ENCODE results near the gene CMIP.

The CMIP gene

GRCh38 chr16:81462683-81463082 is 18.1 kb downstream of the CMIP start:
- Histone ChIP-seq H3K27me3 (ENCODE audit: control insufficient read depth, insufficient read depth, low read length) (no peaks in the 10 kb centered on the region), H3K4me1 (ENCODE audit: control insufficient read depth, insufficient read depth, low read length) (no peaks in the 10 kb centered on the region), H3K27ac (ENCODE audit: low read depth, low read length) (no peak overlapping the region), H3K9ac (ENCODE audit: low read length) (no peak overlapping the region), H3K4me3 (ENCODE audit: low read length) (no peak overlapping the region), H3K36me3 (ENCODE audit: control insufficient read depth, insufficient read depth, low read length) (no peaks in the 10 kb centered on the region)

GRCh38 chr16:81463296-81463890 is 18.8 kb downstream of the CMIP start:
- H3K4me3 ChIP-seq (ENCODE audit: low read length) = no peak overlapping the region
- H3K9ac ChIP-seq (ENCODE audit: low read length) = no peak overlapping the region
- no peaks in the 10 kb centered on the region for H3K4me1 ChIP-seq (ENCODE audit: control insufficient read depth, insufficient read depth, low read length)
- no peaks in the 10 kb centered on the region for H3K27me3 ChIP-seq (ENCODE audit: control insufficient read depth, insufficient read depth, low read length)
- no peaks in the 10 kb centered on the region for H3K36me3 ChIP-seq (ENCODE audit: control insufficient read depth, insufficient read depth, low read length)
- H3K27ac ChIP-seq (ENCODE audit: low read depth, low read length) = no peak overlapping the region

- Histone ChIP-seq H3K4me3 (ENCODE audit: low read length) (no peak overlapping the region), H3K36me3 (ENCODE audit: control insufficient read depth, insufficient read depth, low read length) (no peaks in the 10 kb centered on the region), H3K4me1 (ENCODE audit: control insufficient read depth, insufficient read depth, low read length) (no peaks in the 10 kb centered on the region), H3K27ac (ENCODE audit: low read depth, low read length) (no peak overlapping the region), H3K9ac (ENCODE audit: low read length) (no peak overlapping the region), H3K27me3 (ENCODE audit: control insufficient read depth, insufficient read depth, low read length) (no peaks in the 10 kb centered on the region)
These were observed 19.7 kb downstream of the CMIP start for GRCh38 chr16:81464279-81464678.

GRCh38 chr16:81465375-81465943 is 20.9 kb downstream of the CMIP start:
- H3K4me1 ChIP-seq (ENCODE audit: control insufficient read depth, insufficient read depth, low read length) = no peaks in the 10 kb centered on the region
- no peak overlapping the region for H3K27ac ChIP-seq (ENCODE audit: low read depth, low read length)
- H3K27me3 ChIP-seq (ENCODE audit: control insufficient read depth, insufficient read depth, low read length) = no peaks in the 10 kb centered on the region
- no peak overlapping the region for H3K4me3 ChIP-seq (ENCODE audit: low read length)
- H3K9ac ChIP-seq (ENCODE audit: low read length) = no peak overlapping the region
- H3K36me3 ChIP-seq (ENCODE audit: control insufficient read depth, insufficient read depth, low read length) = no peaks in the 10 kb centered on the region

DNA sequence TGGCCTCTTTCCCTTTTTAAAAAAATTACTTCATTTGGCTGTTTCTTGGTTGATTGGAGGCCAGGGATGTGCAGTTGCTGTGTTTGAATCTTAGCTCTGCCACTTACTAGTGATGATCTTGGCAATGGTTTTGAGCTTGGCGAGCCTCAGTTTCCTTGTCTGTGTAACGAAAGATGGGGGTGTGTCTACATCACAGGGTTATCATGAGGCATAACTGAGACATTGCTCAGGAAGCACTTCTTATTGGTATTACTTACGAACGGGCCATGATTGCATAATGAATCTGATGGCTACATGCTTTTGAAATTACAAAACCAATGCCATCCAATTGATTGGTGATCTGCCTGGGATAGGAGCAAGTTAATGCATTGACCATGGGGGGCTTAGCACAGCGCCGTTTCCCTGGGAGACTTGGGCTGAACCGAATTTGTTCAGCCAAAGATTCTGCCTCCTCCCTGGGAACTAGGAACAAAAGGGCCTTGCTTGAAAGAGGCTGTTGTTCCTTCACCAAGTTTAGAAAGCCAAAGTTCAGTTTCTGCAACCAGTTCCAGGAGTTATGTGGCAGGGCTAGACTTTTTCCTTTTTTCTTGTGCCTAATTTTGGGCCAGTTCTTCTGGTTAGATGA is 21.9 kb downstream of the CMIP start:
- H3K36me3 ChIP-seq (ENCODE audit: control insufficient read depth, insufficient read depth, low read length) = peaks cover 5% of the 10 kb centered on the region
- no peaks in the 10 kb centered on the region for H3K27me3 ChIP-seq (ENCODE audit: control insufficient read depth, insufficient read depth, low read length)
- H3K4me3 ChIP-seq (ENCODE audit: low read length) = no peak overlapping the region
- H3K27ac ChIP-seq (ENCODE audit: low read depth, low read length) = no peak overlapping the region
- H3K9ac ChIP-seq (ENCODE audit: low read length) = no peak overlapping the region
- no peaks in the 10 kb centered on the region for H3K4me1 ChIP-seq (ENCODE audit: control insufficient read depth, insufficient read depth, low read length)

DNA sequence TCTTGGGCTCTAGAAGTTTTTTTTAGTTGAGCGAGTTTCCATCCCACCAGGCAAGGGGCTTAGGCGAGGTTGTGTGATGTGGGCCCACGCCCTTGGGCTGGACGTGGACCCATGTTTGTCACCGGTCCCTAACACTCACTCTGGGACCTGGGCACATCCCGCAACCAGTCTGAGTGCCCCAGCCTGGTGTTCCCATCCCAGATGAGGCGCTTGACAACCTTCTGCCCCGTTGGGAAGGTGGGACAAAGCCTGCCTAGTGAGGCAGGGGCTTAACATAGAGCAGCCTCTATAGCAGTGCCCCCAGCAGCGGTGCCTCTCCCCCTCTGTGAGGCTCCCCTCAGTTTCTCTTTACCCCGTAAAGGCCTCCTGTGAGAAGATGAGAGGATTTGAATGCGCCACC is 22.5 kb downstream of the CMIP start:
- H3K4me1 ChIP-seq (ENCODE audit: control insufficient read depth, insufficient read depth, low read length) = no peaks in the 10 kb centered on the region
- H3K9ac ChIP-seq (ENCODE audit: low read length) = no peak overlapping the region
- H3K4me3 ChIP-seq (ENCODE audit: low read length) = no peak overlapping the region
- no peak overlapping the region for H3K27ac ChIP-seq (ENCODE audit: low read depth, low read length)
- no peaks in the 10 kb centered on the region for H3K27me3 ChIP-seq (ENCODE audit: control insufficient read depth, insufficient read depth, low read length)
- peaks cover 5% of the 10 kb centered on the region for H3K36me3 ChIP-seq (ENCODE audit: control insufficient read depth, insufficient read depth, low read length)

DNA sequence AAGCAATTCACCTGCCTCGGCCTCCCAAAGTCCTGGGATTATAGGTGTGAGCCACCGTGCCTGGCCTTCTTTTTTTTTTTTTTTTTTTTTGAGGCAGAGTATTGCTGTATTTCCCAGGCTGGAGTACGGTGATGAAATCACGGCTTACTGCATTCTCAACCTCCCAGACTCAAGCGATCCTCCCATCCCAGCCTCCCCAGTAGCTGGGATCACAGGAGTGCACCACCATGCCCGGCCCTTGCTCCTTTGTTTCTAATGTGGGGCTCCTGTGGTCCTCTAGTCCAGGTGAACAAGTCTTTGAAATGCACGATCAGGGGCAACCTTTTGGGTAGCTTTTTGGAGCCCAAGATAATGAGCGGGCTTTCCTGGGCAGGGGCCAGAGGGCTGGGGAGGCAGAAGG is 23.2 kb downstream of the CMIP start:
- Histone ChIP-seq H3K27me3 (ENCODE audit: control insufficient read depth, insufficient read depth, low read length) (no peaks in the 10 kb centered on the region), H3K4me3 (ENCODE audit: low read length) (no peak overlapping the region), H3K36me3 (ENCODE audit: control insufficient read depth, insufficient read depth, low read length) (peaks cover 7% of the 10 kb centered on the region), H3K9ac (ENCODE audit: low read length) (no peak overlapping the region), H3K4me1 (ENCODE audit: control insufficient read depth, insufficient read depth, low read length) (no peaks in the 10 kb centered on the region), H3K27ac (ENCODE audit: low read depth, low read length) (no peak overlapping the region)

DNA sequence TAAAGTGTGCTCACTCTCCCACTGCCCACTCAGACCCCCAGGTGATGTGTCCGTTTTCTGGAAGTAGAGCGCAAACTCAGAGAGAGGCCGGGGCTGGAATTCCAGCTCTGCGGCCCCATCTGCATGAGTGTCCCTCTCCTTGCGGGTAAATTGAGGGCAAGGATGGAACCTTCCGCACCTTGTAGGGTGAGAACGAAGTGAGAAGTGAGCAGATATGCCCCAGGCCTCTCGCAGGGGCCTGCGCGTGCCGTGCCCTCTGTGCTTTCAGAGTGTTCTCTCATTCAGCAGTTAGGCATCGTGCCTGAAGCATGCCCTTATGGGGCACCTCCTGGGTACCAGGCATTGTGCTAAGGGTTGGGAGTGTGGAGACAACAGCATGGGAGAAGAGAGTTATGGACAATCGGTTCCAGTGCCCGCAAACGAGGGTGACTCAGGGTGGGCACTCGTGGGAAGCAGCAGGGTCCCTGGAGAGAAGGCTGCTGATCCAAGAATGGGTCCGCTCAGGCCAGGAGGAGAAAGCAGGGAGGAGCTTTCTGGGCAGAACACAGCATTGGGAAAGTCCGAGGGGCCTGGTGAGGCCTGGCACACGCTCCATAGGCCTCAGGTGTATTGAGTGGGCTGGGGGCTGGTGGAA is 23.8 kb downstream of the CMIP start:
- Histone ChIP-seq H3K27ac (ENCODE audit: low read depth, low read length) (no peak overlapping the region), H3K27me3 (ENCODE audit: control insufficient read depth, insufficient read depth, low read length) (no peaks in the 10 kb centered on the region), H3K4me3 (ENCODE audit: low read length) (no peak overlapping the region), H3K9ac (ENCODE audit: low read length) (no peak overlapping the region), H3K36me3 (ENCODE audit: control insufficient read depth, insufficient read depth, low read length) (peaks cover 7% of the 10 kb centered on the region), H3K4me1 (ENCODE audit: control insufficient read depth, insufficient read depth, low read length) (no peaks in the 10 kb centered on the region)

DNA sequence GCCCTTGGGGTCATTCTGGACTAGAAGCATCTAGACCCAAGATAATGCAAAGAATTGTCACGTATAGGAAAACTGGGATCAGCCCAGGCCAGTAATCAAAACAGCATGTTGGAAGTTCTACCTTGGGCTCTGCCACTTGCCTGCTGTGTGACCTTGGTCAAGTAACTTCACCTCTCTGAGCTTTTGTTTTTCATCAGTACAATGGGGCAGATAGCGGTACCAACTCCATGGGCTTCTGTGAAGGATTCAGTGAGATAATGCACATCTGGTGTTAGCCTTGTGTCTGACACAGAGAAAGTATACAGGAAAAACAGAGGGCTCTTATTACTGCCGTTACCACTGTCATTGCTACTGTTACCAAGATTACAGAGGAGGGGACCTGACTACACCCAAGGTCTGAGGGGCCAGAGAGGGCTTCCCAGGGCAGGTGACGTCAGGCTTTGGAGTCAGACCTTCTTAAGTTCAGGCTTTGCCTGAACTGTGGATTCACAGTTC is 24.6 kb downstream of the CMIP start:
- H3K9ac ChIP-seq (ENCODE audit: low read length) = no peak overlapping the region
- peaks cover 7% of the 10 kb centered on the region for H3K36me3 ChIP-seq (ENCODE audit: control insufficient read depth, insufficient read depth, low read length)
- no peak overlapping the region for H3K4me3 ChIP-seq (ENCODE audit: low read length)
- H3K27ac ChIP-seq (ENCODE audit: low read depth, low read length) = no peak overlapping the region
- H3K27me3 ChIP-seq (ENCODE audit: control insufficient read depth, insufficient read depth, low read length) = no peaks in the 10 kb centered on the region
- H3K4me1 ChIP-seq (ENCODE audit: control insufficient read depth, insufficient read depth, low read length) = peaks cover 5% of the 10 kb centered on the region

DNA sequence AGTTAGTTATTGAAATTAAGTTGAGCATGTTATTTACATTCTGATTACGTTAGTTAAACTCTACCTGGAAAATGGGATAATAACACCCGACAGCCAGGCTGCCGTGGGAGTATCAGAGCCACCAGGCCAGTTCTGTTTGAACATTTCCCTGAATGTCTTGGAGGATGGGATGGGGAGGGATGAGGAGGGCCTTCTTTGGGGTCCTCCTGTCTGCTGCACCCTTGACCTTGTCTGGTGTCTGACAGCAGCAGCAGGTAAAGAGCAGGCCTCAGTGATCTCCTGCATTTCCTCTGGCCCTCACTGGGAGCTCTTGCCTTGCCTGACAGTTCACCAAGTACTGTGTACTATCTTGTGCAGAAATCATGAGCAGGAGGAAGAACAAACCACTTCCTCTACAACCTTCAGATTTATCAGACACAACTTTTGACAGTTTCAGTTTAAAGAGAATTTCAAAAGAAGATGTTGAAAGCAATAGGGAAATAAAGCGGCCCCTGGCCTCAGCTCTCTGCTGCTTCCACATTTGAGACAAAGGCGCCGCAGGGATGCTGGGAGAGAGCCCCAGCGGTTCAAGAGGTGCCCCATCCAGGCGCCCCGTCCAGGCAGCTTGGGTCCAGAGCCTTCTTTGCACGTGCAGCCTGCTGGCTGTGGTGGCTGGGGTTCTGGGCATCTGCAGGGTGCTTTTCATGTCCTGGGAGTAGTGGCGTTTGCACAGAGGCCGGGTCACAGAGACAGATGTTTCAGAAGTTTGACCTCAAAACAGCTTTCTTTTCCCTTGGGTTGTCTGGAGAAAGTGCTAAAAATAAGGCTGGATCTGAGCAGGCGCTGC is 25.3 kb downstream of the CMIP start:
- H3K9ac ChIP-seq (ENCODE audit: low read length) = no peak overlapping the region
- peaks cover 5% of the 10 kb centered on the region for H3K4me1 ChIP-seq (ENCODE audit: control insufficient read depth, insufficient read depth, low read length)
- H3K36me3 ChIP-seq (ENCODE audit: control insufficient read depth, insufficient read depth, low read length) = peaks cover 7% of the 10 kb centered on the region
- H3K27me3 ChIP-seq (ENCODE audit: control insufficient read depth, insufficient read depth, low read length) = no peaks in the 10 kb centered on the region
- peak overlapping the region; percentile 33 for H3K4me3 ChIP-seq (ENCODE audit: low read length)
- H3K27ac ChIP-seq (ENCODE audit: low read depth, low read length) = no peak overlapping the region

DNA sequence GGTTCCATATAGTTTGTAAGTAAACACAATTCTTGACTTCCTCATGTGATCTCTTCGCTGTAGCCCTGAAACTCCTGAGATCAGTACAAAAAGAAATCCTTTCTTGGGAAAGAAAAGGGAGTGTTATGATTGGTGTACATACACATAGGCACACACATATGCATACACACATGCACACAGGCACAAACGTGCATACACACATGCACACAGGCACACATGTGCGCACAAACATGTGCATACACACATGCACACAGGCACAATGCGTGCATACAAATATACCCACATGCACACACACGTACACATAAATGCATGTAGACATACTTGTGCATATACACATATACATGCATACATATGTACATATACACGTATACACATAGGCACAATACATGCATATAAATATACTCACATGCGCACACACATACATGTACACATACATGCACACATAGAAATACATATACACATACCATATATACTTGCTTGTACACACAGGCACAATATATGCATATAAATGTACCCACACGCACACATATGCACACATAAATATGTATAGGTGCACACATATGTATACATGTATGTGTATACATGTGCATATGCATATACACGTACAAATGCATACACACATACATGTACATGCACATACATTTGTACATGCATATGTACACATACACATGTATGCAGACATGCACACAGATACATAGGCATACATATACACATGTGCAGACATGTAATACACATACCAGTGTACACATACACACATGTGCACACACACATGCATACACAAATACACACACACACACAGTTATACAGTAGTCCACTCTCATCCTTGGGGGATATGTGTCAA is 26.4 kb downstream of the CMIP start:
- Histone ChIP-seq H3K36me3 (ENCODE audit: control insufficient read depth, insufficient read depth, low read length) (peaks cover 7% of the 10 kb centered on the region), H3K27me3 (ENCODE audit: control insufficient read depth, insufficient read depth, low read length) (no peaks in the 10 kb centered on the region), H3K4me3 (ENCODE audit: low read length) (no peak overlapping the region), H3K27ac (ENCODE audit: low read depth, low read length) (no peak overlapping the region), H3K4me1 (ENCODE audit: control insufficient read depth, insufficient read depth, low read length) (peaks cover 5% of the 10 kb centered on the region), H3K9ac (ENCODE audit: low read length) (no peak overlapping the region)

Measured in rectal smooth muscle tissue (tissue), 1 donor.